Measurements from ENCODE around the gene MITF.

DNA sequence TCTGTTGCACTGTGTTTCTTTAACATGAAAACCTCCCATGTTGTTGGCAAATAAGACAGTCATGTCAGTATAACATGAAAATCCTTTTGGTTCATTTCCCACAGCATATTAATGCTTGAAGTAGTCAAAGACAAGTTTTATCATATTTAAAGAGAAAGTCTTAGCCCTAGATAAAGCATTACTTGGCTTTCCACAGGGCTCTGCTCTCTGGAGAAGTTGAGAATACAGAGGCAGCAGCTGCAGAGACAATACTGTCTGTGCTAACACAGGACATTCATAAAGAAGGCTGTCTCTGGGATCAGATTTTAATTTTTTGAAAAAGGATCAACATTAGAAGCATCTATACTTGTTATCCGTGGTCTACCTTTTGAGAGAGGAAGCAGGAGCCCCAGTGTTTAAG lies 156.8 kb downstream of the MITF start:
- TF ChIP-seq CTCF (IDR thresholded peaks at IDR 0.05) (no peak), POLR2A (IDR thresholded peaks at IDR 0.05) (no peak)

All from esophagus squamous epithelium (tissue), 4 donors.